Measurements from ENCODE around the gene C8B. TPM values are rescaled to one million over a fixed set of nuclear protein-coding genes. Genes with fewer than 3 reads are reported as not detected.

The C8B gene
- total and polyA plus RNA-seq, 2 of the 13 experiments (the other 11 are each of a cell fraction or from before 2014, with no cell fraction given): 8.4 to 11.3 TPM

- Histone ChIP-seq H2AFZ (ENCODE audit: low read length) (no peak overlapping the region), H3K4me3 (replicated peaks in 1 of 3; ENCODE audit: insufficient read depth in 1 of 3, low read depth in 2 of 3, low read length in 3 of 3) (no peak overlapping the region), H3K9me3 (ENCODE audit: low read length) (no peaks in the 10 kb centered on the region), H3K27ac (ENCODE audit: extremely low read length, insufficient read depth, low read length) (no peak overlapping the region), H3K4me1 (ENCODE audit: insufficient read depth, low read length) (0 out of 2 replicates have a peak, but pooled peaks cover 15% of the 10 kb centered on the region), H4K20me1 (ENCODE audit: insufficient read depth, low read length) (no peaks in the 10 kb centered on the region), H3K9ac (ENCODE audit: insufficient read depth, low read depth, low read length) (no peak overlapping the region), H3K79me2 (ENCODE audit: insufficient read depth, low read length) (no peaks in the 10 kb centered on the region), H3K36me3 (replicated peaks in 1 of 2; ENCODE audit: control insufficient read depth in 1 of 2, insufficient read depth in 2 of 2, low read length in 2 of 2) (no peaks in the 10 kb centered on the region), H3K4me2 (ENCODE audit: low read depth, low read length) (no peak overlapping the region), H3K27me3 (ENCODE audit: control insufficient read depth in 1 of 2, insufficient read depth in 2 of 2, low read length in 2 of 2) (no peaks in the 10 kb centered on the region)
- no TSS peak for BruUV-seq (replicated peaks)
- CTCF ChIA-PET (ENCODE audit: low intra/inter-chr PET ratio, low total read pairs): interaction anchor here (1.9 kb wide), 1 partner anchor 146 kb away, joined by 5 read pairs; no protein-coding TSS in a partner anchor
- peak; percentile 15 for FAIRE-seq
- POLR2A ChIA-PET: no interaction called here
- in situ Hi-C loops (cut with HindIII; ENCODE audit: extremely low pct_ligation_motif_present, low pct_unique_long_range_greater_than_20kb): no loop called here
- peak; percentile 56; the same call in 2 of the 3 replicates for ATAC-seq
- intact Hi-C loops (cut with micrococcal nuclease; ENCODE audit: unreplicated experiment): no loop called here
- DNase-seq (ENCODE audit: low spot score): no peak
- WGBS (ENCODE audit: low lambda C conversion rate): 63% methylated on average over 4 of the region's 4 CpGs
- TF ChIP-seq CTCF (CRISPR knock-in tag; IDR thresholded peaks at IDR 0.05): peak; percentile 51
- peak; percentile 74 for TF ChIP-seq STAG1 (CRISPR knock-in tag; IDR thresholded peaks at IDR 0.05)
- TF ChIP-seq ZNF747 (CRISPR knock-in tag; IDR thresholded peaks at IDR 0.05; ENCODE audit: borderline replicate concordance): no peak
- TF ChIP-seq SMC3 (IDR thresholded peaks at IDR 0.05; ENCODE audit: low read length): peak; percentile 35; the same call in 1 of the 2 replicates
Observed at GRCh38 chr1:56977910-56978309, 12.1 kb upstream of the C8B start.

DNA sequence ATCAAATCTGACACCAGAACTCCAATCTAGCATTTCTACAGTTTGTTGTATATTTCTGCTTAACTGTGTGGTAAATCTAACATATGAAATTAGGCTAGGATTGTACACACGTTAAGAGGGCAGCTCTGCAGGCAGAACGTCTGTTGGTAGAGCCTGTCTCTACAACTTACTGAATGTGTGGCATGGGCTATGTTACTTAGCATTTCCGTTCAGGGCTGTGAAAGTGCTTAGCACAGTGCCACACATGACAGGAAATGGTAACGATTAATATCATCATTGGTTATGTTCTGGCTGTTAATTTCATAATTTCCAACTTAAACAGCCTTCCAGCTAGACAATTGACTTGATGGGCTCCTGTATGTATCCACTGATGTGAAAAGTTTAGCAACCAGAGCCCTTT, 9.6 kb upstream of the C8B start:
- no peaks in the 10 kb centered on the region for H4K20me1 ChIP-seq (ENCODE audit: insufficient read depth, low read length)
- ATAC-seq (no peak), FAIRE-seq (no peak), DNase-seq (ENCODE audit: low spot score) (no peak)
- H3K4me3 ChIP-seq (replicated peaks in 1 of 3; ENCODE audit: insufficient read depth in 1 of 3, low read depth in 2 of 3, low read length in 3 of 3): no peak overlapping the region
- H3K4me1 ChIP-seq (ENCODE audit: insufficient read depth, low read length): peaks cover 24% of the 10 kb centered on the region
- H2AFZ ChIP-seq (ENCODE audit: low read length): no peak overlapping the region
- WGBS (ENCODE audit: low lambda C conversion rate): 83% methylated on average over 4 of the region's 4 CpGs
- no peak overlapping the region for H3K4me2 ChIP-seq (ENCODE audit: low read depth, low read length)
- CTCF ChIA-PET (ENCODE audit: low intra/inter-chr PET ratio, low total read pairs): no interaction called here
- H3K27me3 ChIP-seq (ENCODE audit: control insufficient read depth in 1 of 2, insufficient read depth in 2 of 2, low read length in 2 of 2): no peaks in the 10 kb centered on the region
- in situ Hi-C loops (cut with HindIII; ENCODE audit: extremely low pct_ligation_motif_present, low pct_unique_long_range_greater_than_20kb) (no loop called here), intact Hi-C loops (cut with micrococcal nuclease; ENCODE audit: unreplicated experiment) (no loop called here)
- no peak overlapping the region for H3K9ac ChIP-seq (ENCODE audit: insufficient read depth, low read depth, low read length)
- POLR2A ChIA-PET: no interaction called here
- no peaks in the 10 kb centered on the region for H3K9me3 ChIP-seq (ENCODE audit: low read length)
- BruUV-seq (replicated peaks): no TSS peak
- H3K36me3 ChIP-seq (replicated peaks in 1 of 2; ENCODE audit: control insufficient read depth in 1 of 2, insufficient read depth in 2 of 2, low read length in 2 of 2): no peaks in the 10 kb centered on the region
- no peaks in the 10 kb centered on the region for H3K79me2 ChIP-seq (ENCODE audit: insufficient read depth, low read length)
- no peak overlapping the region for H3K27ac ChIP-seq (ENCODE audit: extremely low read length, insufficient read depth, low read length)
- TF ChIP-seq MEIS2 (CRISPR knock-in tag; IDR thresholded peaks at IDR 0.05): no peak
- TF ChIP-seq CREB1 (IDR thresholded peaks at IDR 0.05): no peak
- TF ChIP-seq CREB1 (CRISPR knock-in tag; IDR thresholded peaks at IDR 0.05): no peak
- TF ChIP-seq ZNF34 (CRISPR knock-in tag; IDR thresholded peaks at IDR 0.05; ENCODE audit: borderline replicate concordance): no peak
- TF ChIP-seq ZKSCAN5 (CRISPR knock-in tag; IDR thresholded peaks at IDR 0.05): no peak
- TF ChIP-seq, protein P1, sequence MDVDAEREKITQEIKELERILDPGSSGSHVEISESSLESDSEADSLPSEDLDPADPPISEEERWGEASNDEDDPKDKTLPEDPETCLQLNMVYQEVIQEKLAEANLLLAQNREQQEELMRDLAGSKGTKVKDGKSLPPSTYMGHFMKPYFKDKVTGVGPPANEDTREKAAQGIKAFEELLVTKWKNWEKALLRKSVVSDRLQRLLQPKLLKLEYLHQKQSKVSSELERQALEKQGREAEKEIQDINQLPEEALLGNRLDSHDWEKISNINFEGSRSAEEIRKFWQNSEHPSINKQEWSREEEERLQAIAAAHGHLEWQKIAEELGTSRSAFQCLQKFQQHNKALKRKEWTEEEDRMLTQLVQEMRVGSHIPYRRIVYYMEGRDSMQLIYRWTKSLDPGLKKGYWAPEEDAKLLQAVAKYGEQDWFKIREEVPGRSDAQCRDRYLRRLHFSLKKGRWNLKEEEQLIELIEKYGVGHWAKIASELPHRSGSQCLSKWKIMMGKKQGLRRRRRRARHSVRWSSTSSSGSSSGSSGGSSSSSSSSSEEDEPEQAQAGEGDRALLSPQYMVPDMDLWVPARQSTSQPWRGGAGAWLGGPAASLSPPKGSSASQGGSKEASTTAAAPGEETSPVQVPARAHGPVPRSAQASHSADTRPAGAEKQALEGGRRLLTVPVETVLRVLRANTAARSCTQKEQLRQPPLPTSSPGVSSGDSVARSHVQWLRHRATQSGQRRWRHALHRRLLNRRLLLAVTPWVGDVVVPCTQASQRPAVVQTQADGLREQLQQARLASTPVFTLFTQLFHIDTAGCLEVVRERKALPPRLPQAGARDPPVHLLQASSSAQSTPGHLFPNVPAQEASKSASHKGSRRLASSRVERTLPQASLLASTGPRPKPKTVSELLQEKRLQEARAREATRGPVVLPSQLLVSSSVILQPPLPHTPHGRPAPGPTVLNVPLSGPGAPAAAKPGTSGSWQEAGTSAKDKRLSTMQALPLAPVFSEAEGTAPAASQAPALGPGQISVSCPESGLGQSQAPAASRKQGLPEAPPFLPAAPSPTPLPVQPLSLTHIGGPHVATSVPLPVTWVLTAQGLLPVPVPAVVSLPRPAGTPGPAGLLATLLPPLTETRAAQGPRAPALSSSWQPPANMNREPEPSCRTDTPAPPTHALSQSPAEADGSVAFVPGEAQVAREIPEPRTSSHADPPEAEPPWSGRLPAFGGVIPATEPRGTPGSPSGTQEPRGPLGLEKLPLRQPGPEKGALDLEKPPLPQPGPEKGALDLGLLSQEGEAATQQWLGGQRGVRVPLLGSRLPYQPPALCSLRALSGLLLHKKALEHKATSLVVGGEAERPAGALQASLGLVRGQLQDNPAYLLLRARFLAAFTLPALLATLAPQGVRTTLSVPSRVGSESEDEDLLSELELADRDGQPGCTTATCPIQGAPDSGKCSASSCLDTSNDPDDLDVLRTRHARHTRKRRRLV (CRISPR knock-in tag; IDR thresholded peaks at IDR 0.05): no peak
- no peak for TF ChIP-seq RAD51 (IDR thresholded peaks at IDR 0.05; ENCODE audit: borderline replicate concordance)
- no peak for TF ChIP-seq KLF15 (CRISPR knock-in tag; IDR thresholded peaks at IDR 0.05; ENCODE audit: borderline replicate concordance)
- no peak for TF ChIP-seq TBL1XR1 (IDR thresholded peaks at IDR 0.05; ENCODE audit: borderline replicate concordance, low read length, partially characterized antibody)
- no peak for TF ChIP-seq SNRNP70 (IDR thresholded peaks at IDR 0.05; ENCODE audit: low read depth, low read length)

Data from HepG2 (cell line).